Memory B cell (primary cell): ENCODE results near the gene ICAM1.
"Not testable (repeated sequence)": the region's sequence is repeated elsewhere in the genome, so short reads cannot be mapped to it uniquely, and the experiment has no call there.

Source experiments
- ATAC-seq: fragments of 150-1000 bp; cut with Tn5 transposase; 2 replicates; pipeline ENCODE4 v1.10.0; 2021; ENCODE audit warnings: low read depth, mild to moderate bottlenecking, moderate library complexity
- DNase-seq, 2 donors: peaks; one replicate each; pipeline ENCODE4 v3.0.0; 2022; ENCODE audit warnings: low spot score in 2 of 2
- H3K27ac Mint-ChIP-seq: one replicate; pipeline ENCODE4 v1.8.0; 2022; ENCODE audit warnings: mild to moderate bottlenecking, moderate library complexity, mixed read lengths
- H3K27me3 Mint-ChIP-seq: one replicate; pipeline ENCODE4 v1.8.0; 2022; ENCODE audit warnings: mixed read lengths
- H3K36me3 Mint-ChIP-seq: one replicate; pipeline ENCODE4 v1.8.0; 2022; ENCODE audit warnings: mild to moderate bottlenecking, mixed read lengths
- H3K4me1 Mint-ChIP-seq: one replicate; pipeline ENCODE4 v1.8.0; 2022; ENCODE audit warnings: mixed read lengths
- H3K4me3 Mint-ChIP-seq: one replicate; pipeline ENCODE4 v1.8.0; 2022; ENCODE audit warnings: mild to moderate bottlenecking, moderate library complexity, mixed read lengths
- H3K9me3 Mint-ChIP-seq: one replicate; pipeline ENCODE4 v1.8.0; 2022; ENCODE audit warnings: mixed read lengths

ICAM1 gene

DNA sequence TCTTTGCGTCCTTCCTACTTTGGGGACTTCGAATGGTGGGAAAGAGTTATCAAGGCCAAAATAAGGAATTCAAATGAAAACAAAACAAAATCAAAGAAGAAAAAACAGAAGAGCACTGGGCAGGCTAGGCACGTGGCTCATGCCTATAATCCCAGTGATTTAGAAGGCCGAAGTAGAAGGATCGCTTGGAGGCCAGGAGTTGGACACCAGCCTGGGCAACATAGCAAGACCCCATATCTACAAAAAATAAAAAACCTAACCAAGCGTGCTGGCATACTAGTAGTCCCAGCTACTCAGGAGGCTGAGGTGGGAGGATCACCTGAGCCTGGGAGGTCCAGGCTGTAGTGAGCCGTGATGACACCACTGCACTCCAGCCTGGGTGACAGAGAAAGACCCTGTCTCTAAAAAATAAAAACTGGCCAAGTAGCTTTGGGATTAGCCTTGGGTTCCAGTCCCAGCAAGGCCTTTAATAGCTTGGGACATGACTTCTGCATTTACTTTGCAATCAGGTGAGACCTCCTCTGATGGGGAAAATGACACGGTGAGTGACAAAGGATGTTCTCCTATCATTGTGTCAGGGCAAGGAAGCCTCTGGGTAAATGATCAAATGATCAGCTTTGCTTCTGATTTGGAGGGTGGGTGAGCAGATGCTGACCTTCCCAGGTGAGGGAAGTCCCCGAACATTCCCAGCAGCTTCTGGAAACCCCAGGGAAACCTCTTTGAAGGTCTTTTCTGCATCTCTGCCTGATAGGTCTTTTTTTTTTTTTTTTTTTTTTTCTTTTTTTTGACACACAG is 7.1 kb downstream of the ICAM1 start:
- H3K4me1 Mint-ChIP-seq, result peaks cover 11% of the 10 kb centered on the region
- ATAC-seq (no peak), DNase-seq (no peak)
- H3K9me3 Mint-ChIP-seq, result no peaks in the 10 kb centered on the region
- no peaks in the 10 kb centered on the region for H3K27me3 Mint-ChIP-seq
- no peak overlapping the region for H3K4me3 Mint-ChIP-seq
- peak overlapping the region; percentile 20 for H3K27ac Mint-ChIP-seq
- peaks cover 12% of the 10 kb centered on the region for H3K36me3 Mint-ChIP-seq

DNA sequence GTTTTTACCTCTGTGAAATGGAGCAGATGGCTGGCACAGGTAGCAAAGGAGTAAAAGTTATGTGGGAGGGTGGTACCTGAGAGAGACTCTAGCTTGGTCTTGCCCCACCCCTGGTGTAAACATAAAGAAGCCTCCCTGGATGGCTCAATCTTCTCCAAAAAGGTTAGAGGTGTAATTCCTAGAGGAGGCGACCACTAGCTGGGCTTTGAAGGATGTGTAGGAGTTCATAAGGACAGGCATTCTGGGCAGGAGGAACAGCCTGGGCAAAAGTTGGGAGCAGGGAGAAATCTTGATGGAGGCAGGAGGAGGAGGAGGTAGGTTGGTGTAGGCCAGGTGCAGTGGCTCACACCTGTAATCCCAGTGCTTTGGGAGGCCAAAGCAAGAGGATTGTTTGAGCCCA is 8.0 kb downstream of the ICAM1 start:
- Mint-ChIP-seq H3K9me3 (no peaks in the 10 kb centered on the region), H3K27ac (no peak overlapping the region), H3K36me3 (peaks cover 15% of the 10 kb centered on the region), H3K4me1 (peaks cover 10% of the 10 kb centered on the region), H3K27me3 (no peaks in the 10 kb centered on the region), H3K4me3 (no peak overlapping the region)
- ATAC-seq (no peak), DNase-seq (no peak)

DNA sequence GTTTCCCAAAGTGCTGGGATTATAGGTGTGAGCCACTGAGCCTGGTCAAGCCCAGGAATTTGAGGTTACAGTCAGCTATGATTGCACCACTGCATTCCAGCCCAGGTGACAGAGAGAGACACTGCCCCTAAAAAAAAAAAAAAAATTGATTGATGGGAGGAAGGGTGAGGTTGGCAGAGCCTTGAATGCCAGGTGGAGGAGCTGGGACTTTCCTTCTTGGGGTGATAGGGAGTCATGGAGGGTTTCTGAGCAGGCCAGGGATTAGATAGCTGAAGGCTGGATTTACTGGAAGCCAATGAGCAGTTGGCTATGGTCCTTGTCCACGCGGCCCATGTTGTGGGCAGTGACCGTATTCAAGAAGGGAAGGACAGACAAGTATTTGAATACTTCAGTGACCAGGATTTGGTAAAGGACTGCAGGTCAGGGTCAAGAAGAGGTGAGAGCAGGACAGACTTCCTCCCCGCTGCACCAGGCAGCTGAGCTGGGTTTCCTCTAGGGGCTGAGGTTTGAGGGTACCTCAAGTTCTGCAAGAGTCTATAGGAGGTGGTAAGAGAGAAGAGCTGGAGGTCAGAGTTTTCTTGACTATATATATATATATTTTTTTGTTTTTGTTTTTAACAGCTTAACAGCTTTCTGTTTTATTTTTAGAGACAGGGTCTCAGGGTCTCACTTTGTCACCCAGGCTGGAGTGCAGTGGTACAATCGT is 9.0 kb downstream of the ICAM1 start:
- DNase-seq, result no peak
- peaks cover 13% of the 10 kb centered on the region for H3K36me3 Mint-ChIP-seq
- no peak overlapping the region for H3K4me3 Mint-ChIP-seq
- H3K4me1 Mint-ChIP-seq, result peaks cover 9% of the 10 kb centered on the region
- ATAC-seq, result peak; percentile 34
- peak overlapping the region; percentile 48 for H3K27ac Mint-ChIP-seq
- no peaks in the 10 kb centered on the region for H3K27me3 Mint-ChIP-seq
- H3K9me3 Mint-ChIP-seq, result no peaks in the 10 kb centered on the region

DNA sequence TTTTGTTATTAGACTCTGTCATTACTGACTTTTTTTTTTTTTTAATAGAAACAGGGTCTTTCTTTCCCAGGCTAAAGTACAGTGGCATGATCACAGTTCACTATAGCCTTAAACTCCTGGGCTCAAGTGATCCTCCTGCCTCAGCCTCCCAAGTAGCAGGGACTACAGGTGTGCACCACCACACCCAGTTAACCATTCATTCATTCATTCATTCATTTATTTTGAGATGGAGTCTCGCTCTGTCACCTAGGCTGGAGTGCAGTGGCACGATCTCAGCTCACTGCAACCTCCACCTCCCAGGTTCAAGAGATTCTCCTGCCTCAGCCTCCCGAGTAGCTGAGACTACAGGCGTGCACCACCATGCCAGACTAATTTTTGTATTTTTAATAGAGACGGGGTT is 11.1 kb downstream of the ICAM1 start:
- not testable (repeated sequence) for H3K27me3 Mint-ChIP-seq, ATAC-seq, H3K9me3 Mint-ChIP-seq, H3K27ac Mint-ChIP-seq, H3K4me3 Mint-ChIP-seq, DNase-seq, H3K4me1 Mint-ChIP-seq
- peaks cover 16% of the 10 kb centered on the region for H3K36me3 Mint-ChIP-seq

DNA sequence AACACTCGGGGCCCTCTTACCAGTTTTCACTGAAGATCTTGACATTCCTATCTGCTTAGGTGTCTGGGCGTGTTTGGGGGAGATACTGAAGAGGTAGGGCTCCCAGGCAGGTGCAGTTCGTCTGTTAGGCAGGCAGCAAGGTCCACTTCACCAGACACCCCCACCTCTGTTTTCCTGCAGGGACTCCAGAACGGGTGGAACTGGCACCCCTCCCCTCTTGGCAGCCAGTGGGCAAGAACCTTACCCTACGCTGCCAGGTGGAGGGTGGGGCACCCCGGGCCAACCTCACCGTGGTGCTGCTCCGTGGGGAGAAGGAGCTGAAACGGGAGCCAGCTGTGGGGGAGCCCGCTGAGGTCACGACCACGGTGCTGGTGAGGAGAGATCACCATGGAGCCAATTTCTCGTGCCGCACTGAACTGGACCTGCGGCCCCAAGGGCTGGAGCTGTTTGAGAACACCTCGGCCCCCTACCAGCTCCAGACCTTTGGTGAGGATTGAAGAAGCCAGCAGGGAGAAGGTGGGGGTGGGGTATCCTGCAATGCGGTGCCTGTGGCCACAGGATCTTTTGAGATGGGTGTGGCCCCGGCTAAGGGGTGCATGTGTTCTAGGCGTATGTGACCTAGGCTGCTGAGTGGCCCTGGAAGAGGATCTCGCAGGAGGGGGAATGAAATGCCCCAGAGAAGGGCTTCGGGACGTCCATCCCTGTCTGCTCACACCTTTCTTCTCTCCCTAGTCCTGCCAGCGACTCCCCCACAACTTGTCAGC is 12.6 kb downstream of the ICAM1 start:
- H3K4me3 Mint-ChIP-seq, result no peak overlapping the region
- no peaks in the 10 kb centered on the region for H3K9me3 Mint-ChIP-seq
- DNase-seq (no peak), ATAC-seq (no peak)
- H3K27ac Mint-ChIP-seq, result no peak overlapping the region
- peaks cover 14% of the 10 kb centered on the region for H3K4me1 Mint-ChIP-seq
- H3K27me3 Mint-ChIP-seq, result peaks cover 2% of the 10 kb centered on the region
- peaks cover 14% of the 10 kb centered on the region for H3K36me3 Mint-ChIP-seq

DNA sequence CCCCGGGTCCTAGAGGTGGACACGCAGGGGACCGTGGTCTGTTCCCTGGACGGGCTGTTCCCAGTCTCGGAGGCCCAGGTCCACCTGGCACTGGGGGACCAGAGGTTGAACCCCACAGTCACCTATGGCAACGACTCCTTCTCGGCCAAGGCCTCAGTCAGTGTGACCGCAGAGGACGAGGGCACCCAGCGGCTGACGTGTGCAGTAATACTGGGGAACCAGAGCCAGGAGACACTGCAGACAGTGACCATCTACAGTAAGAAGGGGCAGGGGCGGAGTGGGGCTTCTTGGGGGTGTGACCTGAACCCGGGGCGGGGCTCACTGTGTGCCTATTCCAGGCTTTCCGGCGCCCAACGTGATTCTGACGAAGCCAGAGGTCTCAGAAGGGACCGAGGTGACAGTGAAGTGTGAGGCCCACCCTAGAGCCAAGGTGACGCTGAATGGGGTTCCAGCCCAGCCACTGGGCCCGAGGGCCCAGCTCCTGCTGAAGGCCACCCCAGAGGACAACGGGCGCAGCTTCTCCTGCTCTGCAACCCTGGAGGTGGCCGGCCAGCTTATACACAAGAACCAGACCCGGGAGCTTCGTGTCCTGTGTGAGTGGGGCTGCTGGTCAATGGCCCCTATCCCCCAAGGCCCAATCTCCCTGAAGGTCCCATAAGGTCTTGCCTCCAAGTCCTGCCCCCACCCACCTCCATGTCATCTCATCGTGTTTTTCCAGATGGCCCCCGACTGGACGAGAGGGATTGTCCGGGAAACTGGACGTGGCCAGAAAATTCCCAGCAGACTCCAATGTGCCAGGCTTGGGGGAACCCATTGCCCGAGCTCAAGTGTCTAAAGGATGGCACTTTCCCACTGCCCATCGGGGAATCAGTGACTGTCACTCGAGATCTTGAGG is 13.4 kb downstream of the ICAM1 start:
- H3K9me3 Mint-ChIP-seq, result no peaks in the 10 kb centered on the region

DNA sequence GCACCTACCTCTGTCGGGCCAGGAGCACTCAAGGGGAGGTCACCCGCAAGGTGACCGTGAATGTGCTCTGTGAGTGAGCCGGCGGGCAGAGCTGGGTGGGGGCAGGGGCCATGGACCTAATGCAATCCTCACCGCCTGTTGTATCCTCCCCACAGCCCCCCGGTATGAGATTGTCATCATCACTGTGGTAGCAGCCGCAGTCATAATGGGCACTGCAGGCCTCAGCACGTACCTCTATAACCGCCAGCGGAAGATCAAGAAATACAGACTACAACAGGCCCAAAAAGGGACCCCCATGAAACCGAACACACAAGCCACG is 14.0 kb downstream of the ICAM1 start:
- Mint-ChIP-seq H3K36me3 (peaks cover 10% of the 10 kb centered on the region), H3K4me1 (peaks cover 15% of the 10 kb centered on the region), H3K4me3 (no peak overlapping the region), H3K27me3 (peaks cover 6% of the 10 kb centered on the region), H3K9me3 (no peaks in the 10 kb centered on the region), H3K27ac (no peak overlapping the region)
- DNase-seq (no peak), ATAC-seq (no peak)

More for the DNA sequence above, 13.4 kb downstream of the ICAM1 start:
- ATAC-seq (no peak), DNase-seq (no peak)
- Mint-ChIP-seq H3K27me3 (peaks cover 6% of the 10 kb centered on the region), H3K27ac (no peak overlapping the region), H3K4me3 (no peak overlapping the region), H3K36me3 (peaks cover 10% of the 10 kb centered on the region), H3K4me1 (peaks cover 16% of the 10 kb centered on the region)

DNA sequence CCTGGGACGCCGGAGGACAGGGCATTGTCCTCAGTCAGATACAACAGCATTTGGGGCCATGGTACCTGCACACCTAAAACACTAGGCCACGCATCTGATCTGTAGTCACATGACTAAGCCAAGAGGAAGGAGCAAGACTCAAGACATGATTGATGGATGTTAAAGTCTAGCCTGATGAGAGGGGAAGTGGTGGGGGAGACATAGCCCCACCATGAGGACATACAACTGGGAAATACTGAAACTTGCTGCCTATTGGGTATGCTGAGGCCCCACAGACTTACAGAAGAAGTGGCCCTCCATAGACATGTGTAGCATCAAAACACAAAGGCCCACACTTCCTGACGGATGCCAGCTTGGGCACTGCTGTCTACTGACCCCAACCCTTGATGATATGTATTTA is 14.5 kb downstream of the ICAM1 start:
- H3K36me3 Mint-ChIP-seq, result peaks cover 10% of the 10 kb centered on the region

DNA sequence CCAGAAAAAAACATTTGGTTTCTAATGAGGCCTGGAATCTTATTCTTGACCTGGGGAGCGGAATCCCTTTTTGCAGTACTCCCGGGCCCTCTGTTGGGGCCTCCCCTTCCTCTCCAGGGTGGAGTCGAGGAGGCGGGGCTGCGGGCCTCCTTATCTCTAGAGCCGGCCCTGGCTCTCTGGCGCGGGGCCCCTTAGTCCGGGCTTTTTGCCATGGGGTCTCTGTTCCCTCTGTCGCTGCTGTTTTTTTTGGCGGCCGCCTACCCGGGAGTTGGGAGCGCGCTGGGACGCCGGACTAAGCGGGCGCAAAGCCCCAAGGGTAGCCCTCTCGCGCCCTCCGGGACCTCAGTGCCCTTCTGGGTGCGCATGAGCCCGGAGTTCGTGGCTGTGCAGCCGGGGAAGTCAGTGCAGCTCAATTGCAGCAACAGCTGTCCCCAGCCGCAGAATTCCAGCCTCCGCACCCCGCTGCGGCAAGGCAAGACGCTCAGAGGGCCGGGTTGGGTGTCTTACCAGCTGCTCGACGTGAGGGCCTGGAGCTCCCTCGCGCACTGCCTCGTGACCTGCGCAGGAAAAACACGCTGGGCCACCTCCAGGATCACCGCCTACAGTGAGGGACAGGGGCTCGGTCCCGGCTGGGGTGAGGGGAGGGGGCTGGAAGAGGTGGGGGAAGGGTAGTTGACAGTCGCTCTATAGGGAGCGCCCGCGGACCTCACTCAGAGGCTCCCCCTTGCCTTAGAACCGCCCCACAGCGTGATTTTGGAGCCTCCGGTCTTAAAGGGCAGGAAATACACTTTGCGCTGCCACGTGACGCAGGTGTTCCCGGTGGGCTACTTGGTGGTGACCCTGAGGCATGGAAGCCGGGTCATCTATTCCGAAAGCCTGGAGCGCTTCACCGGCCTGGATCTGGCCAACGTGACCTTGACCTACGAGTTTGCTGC is 16.1 kb downstream of the ICAM1 start, which contains the start of gene ICAM4:
Gene ICAM4 (plus strand): TSS at position 153 of the 935 bp plus-strand sequence. CDS start 58 bp downstream, at position 211.
- peak within 1 kb of the TSS; percentile 81 for H3K27ac Mint-ChIP-seq
- peaks cover 28% of the 10 kb centered on the region for H3K4me1 Mint-ChIP-seq
- peaks cover 10% of the 10 kb centered on the region for H3K36me3 Mint-ChIP-seq
- H3K4me3 Mint-ChIP-seq, result peak within 1 kb of the TSS; percentile 57
- peaks cover 14% of the 10 kb centered on the region for H3K27me3 Mint-ChIP-seq
- no peaks in the 10 kb centered on the region for H3K9me3 Mint-ChIP-seq
- DNase-seq, result peak in 1 of 2 donors; percentile 47
- ATAC-seq, result no peak

More for the DNA sequence above, 14.5 kb downstream of the ICAM1 start:
- H3K4me3 Mint-ChIP-seq, result no peak overlapping the region
- ATAC-seq, result no peak
- H3K9me3 Mint-ChIP-seq, result no peaks in the 10 kb centered on the region
- H3K4me1 Mint-ChIP-seq, result peaks cover 17% of the 10 kb centered on the region
- DNase-seq, result no peak
- peaks cover 9% of the 10 kb centered on the region for H3K27me3 Mint-ChIP-seq
- H3K27ac Mint-ChIP-seq, result no peak overlapping the region

DNA sequence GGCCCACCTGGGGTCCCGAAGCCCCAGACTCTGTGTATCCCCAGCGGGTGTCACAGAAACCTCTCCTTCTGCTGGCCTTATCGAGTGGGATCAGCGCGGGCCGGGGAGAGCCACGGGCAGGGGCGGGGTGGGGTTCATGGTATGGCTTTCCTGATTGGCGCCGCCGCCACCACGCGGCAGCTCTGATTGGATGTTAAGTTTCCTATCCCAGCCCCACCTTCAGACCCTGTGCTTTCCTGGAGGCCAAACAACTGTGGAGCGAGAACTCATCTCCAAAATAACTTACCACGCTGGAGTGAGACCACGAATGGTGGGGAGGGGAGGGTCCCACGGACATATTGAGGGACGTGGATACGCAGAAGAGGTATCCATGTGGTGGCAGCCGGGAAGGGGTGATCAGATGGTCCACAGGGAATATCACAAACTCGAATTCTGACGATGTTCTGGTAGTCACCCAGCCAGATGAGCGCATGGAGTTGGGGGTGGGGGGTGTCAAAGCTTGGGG is 17.8 kb downstream of the ICAM1 start:
- no peaks in the 10 kb centered on the region for H3K9me3 Mint-ChIP-seq
- ATAC-seq, result no peak
- H3K36me3 Mint-ChIP-seq, result peaks cover 8% of the 10 kb centered on the region
- H3K27me3 Mint-ChIP-seq, result peaks cover 21% of the 10 kb centered on the region
- no peak for DNase-seq
- peaks cover 34% of the 10 kb centered on the region for H3K4me1 Mint-ChIP-seq
- H3K4me3 Mint-ChIP-seq, result peak overlapping the region; percentile 73
- H3K27ac Mint-ChIP-seq, result peak overlapping the region; percentile 31

DNA sequence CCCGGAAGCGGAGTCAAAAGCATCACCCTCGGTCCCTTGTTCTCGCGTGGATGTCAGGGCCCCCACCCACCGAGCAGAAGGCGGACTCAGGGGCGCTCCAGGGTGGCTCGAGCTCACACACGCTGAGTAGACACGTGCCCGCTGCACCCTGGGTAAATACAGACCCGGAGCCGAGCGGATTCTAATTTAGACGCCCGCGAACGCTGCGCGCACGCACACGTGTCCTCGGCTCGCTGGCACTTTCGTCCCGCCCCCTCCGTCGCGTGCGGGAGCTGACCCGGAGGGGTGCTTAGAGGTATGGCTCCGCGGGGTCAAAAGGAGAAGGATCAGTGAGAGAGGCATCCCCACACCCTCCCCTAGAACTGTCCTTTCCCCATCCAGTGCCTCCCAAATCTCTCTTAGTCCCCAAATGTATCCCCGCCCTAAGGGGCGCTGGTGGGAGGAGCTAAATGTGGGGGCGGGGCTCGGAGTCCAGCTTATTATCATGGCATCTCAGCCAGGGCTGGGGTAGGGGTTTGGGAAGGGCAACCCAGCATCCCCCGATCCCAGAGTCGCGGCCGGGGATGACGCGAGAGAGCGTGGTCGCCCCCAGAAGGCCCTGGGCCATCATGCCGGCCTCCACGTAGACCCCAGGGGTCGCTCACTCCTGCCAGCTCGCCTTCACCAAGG is 18.4 kb downstream of the ICAM1 start:
- DNase-seq, result peak; percentile 50 to 65
- H3K27ac Mint-ChIP-seq, result peak overlapping the region; percentile 31
- H3K4me1 Mint-ChIP-seq, result peaks cover 34% of the 10 kb centered on the region
- H3K27me3 Mint-ChIP-seq, result peaks cover 21% of the 10 kb centered on the region
- peaks cover 5% of the 10 kb centered on the region for H3K36me3 Mint-ChIP-seq
- peak; percentile 62 for ATAC-seq
- peak overlapping the region; percentile 73 for H3K4me3 Mint-ChIP-seq
- no peaks in the 10 kb centered on the region for H3K9me3 Mint-ChIP-seq

DNA sequence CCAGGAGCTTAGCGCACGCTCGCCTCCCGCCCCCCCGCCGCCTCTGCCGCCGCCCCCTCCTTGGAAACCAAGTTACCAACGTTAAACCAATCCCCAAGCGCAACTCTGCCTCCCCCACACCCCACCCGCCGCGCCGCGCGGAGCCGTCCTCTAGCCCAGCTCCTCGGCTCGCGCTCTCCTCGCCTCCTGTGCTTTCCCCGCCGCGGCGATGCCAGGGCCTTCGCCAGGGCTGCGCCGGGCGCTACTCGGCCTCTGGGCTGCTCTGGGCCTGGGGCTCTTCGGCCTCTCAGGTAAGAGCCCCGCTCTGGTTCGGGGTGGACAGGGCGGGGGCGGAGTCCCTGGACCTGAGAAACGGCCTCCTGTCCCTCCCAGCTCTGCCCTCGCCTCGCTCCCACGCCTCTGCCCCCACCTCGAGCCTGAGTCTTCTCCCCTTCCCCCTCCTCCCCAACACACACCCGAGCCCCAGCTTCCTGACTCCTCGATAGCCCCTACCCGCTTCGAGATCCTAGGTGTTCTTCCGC is 19.0 kb downstream of the ICAM1 start, which contains the start of gene ICAM5:
Gene ICAM5 (plus strand): TSS at position 117 of the 521 bp plus-strand sequence. CDS start 92 bp downstream, at position 209.
- H3K36me3 Mint-ChIP-seq, result peaks cover 5% of the 10 kb centered on the region
- peaks cover 34% of the 10 kb centered on the region for H3K4me1 Mint-ChIP-seq
- H3K27ac Mint-ChIP-seq, result peak within 1 kb of the TSS; percentile 85
- peak; percentile 14 for ATAC-seq
- no peaks in the 10 kb centered on the region for H3K9me3 Mint-ChIP-seq
- peaks cover 23% of the 10 kb centered on the region for H3K27me3 Mint-ChIP-seq
- DNase-seq, result peak in 1 of 2 donors; percentile 49
- H3K4me3 Mint-ChIP-seq, result peak within 1 kb of the TSS; percentile 81
